ENCODE results near the gene DAPK1.

DAPK1 gene

DNA sequence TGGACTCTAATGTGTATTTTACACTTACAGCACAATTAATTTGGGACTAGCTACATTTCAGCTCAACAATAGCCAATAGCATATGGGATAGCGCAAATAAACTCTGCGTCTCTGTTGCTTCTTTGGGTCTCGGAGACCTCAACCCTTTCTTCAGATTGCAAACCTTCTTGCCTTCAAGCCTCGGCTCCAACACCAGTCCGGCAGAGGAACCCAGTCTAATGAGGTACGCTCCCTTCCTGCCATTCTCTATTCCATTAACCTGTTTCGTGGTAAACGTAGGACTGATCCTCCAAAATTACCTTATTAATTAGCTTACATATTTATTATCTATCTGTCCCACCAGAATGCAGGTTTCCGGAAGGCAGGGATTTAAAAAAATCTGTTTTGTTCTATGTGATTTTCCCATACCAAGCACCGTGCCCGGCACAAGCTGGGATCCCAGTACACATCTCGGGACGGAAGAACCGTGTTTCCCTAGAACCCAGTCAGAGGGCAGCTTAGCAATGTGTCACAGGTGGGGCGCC is 525 bp upstream of the DAPK1 start:
- no peaks in the 10 kb centered on the region for H3K36me3 ChIP-seq (ENCODE audit: control insufficient read depth, low read length)
- no peaks in the 10 kb centered on the region for H4K20me1 ChIP-seq (ENCODE audit: control insufficient read depth, insufficient read depth, low read depth, low read length)
- no peak overlapping the region for H3K4me3 ChIP-seq (ENCODE audit: low read length)
- no peaks in the 10 kb centered on the region for H3F3A ChIP-seq (ENCODE audit: control insufficient read depth, insufficient read depth)
- no peaks in the 10 kb centered on the region for H3K4me1 ChIP-seq (ENCODE audit: control insufficient read depth, low read length)
- H3K9me3 ChIP-seq (ENCODE audit: control insufficient read depth, insufficient read depth, low read length), result no peaks in the 10 kb centered on the region; the same call in 1 of the 2 replicates
- TF ChIP-seq, protein P1, sequence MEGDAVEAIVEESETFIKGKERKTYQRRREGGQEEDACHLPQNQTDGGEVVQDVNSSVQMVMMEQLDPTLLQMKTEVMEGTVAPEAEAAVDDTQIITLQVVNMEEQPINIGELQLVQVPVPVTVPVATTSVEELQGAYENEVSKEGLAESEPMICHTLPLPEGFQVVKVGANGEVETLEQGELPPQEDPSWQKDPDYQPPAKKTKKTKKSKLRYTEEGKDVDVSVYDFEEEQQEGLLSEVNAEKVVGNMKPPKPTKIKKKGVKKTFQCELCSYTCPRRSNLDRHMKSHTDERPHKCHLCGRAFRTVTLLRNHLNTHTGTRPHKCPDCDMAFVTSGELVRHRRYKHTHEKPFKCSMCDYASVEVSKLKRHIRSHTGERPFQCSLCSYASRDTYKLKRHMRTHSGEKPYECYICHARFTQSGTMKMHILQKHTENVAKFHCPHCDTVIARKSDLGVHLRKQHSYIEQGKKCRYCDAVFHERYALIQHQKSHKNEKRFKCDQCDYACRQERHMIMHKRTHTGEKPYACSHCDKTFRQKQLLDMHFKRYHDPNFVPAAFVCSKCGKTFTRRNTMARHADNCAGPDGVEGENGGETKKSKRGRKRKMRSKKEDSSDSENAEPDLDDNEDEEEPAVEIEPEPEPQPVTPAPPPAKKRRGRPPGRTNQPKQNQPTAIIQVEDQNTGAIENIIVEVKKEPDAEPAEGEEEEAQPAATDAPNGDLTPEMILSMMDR (IDR thresholded peaks at IDR 0.05; ENCODE audit: low read depth, low read length, poor library complexity, severe bottlenecking), result no peak
- TF ChIP-seq EZH2phosphoT487 (IDR thresholded peaks at IDR 0.05; ENCODE audit: borderline replicate concordance, low read length), result no peak
- H3K9me2 ChIP-seq (replicated peaks; ENCODE audit: control insufficient read depth, low read length), result no peaks in the 10 kb centered on the region
- H3K79me2 ChIP-seq (ENCODE audit: control insufficient read depth, low read length), result no peaks in the 10 kb centered on the region
- no peak overlapping the region for H3K27ac ChIP-seq (ENCODE audit: low read depth, low read length)
- H3K27me3 ChIP-seq (ENCODE audit: control insufficient read depth, low read length), result no peaks in the 10 kb centered on the region
- H3K4me2 ChIP-seq (ENCODE audit: low read length), result no peak overlapping the region

- H3K79me2 ChIP-seq (ENCODE audit: control insufficient read depth, low read length), result no peaks in the 10 kb centered on the region
- H3K9me3 ChIP-seq (ENCODE audit: control insufficient read depth, insufficient read depth, low read length), result no peaks in the 10 kb centered on the region; the same call in 1 of the 2 replicates
- H3F3A ChIP-seq (ENCODE audit: control insufficient read depth, insufficient read depth), result no peaks in the 10 kb centered on the region
- TF ChIP-seq EZH2phosphoT487 (IDR thresholded peaks at IDR 0.05; ENCODE audit: borderline replicate concordance, low read length), result no peak
- TF ChIP-seq, protein P1 (IDR thresholded peaks at IDR 0.05; ENCODE audit: low read depth, low read length, poor library complexity, severe bottlenecking), result no peak
- H3K4me2 ChIP-seq (ENCODE audit: low read length), result no peak overlapping the region
- no peak overlapping the region for H3K27ac ChIP-seq (ENCODE audit: low read depth, low read length)
- H3K36me3 ChIP-seq (ENCODE audit: control insufficient read depth, low read length), result no peaks in the 10 kb centered on the region
- H4K20me1 ChIP-seq (ENCODE audit: control insufficient read depth, insufficient read depth, low read depth, low read length), result no peaks in the 10 kb centered on the region
- no peak overlapping the region for H3K4me3 ChIP-seq (ENCODE audit: low read length)
- no peaks in the 10 kb centered on the region for H3K4me1 ChIP-seq (ENCODE audit: control insufficient read depth, low read length)
- H3K27me3 ChIP-seq (ENCODE audit: control insufficient read depth, low read length), result no peaks in the 10 kb centered on the region
- no peaks in the 10 kb centered on the region for H3K9me2 ChIP-seq (replicated peaks; ENCODE audit: control insufficient read depth, low read length)
These were observed 561 bp downstream of the DAPK1 start for GRCh38 chr9:87498046-87498810.

DNA sequence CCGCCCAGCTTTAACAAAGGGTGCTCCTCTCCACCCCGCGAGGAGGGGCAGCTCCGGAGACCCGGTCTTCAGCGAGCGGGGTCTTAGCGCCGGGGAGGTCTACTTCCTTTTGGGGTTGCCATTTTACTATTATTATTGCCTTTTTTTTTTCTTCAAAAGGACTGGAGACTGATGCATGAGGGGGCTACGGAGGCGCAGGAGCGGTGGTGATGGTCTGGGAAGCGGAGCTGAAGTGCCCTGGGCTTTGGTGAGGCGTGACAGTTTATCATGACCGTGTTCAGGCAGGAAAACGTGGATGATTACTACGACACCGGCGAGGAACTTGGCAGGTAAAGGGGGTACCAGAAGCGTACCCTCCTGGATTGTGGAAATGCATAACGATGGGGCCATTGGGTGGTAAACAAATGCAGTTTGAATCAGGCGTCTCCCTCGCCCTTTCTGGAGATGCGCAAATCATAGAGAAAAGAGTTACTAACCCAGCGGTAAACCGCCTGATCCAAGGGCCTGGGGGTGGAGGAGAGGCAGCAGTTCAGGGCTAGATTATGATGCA is 1.2 kb downstream of the DAPK1 start:
- Histone ChIP-seq H3K4me3 (ENCODE audit: low read length) (no peak overlapping the region), H4K20me1 (ENCODE audit: control insufficient read depth, insufficient read depth, low read depth, low read length) (no peaks in the 10 kb centered on the region), H3K27me3 (ENCODE audit: control insufficient read depth, low read length) (no peaks in the 10 kb centered on the region), H3K4me1 (ENCODE audit: control insufficient read depth, low read length) (no peaks in the 10 kb centered on the region), H3K36me3 (ENCODE audit: control insufficient read depth, low read length) (no peaks in the 10 kb centered on the region), H3K79me2 (ENCODE audit: control insufficient read depth, low read length) (no peaks in the 10 kb centered on the region), H3F3A (ENCODE audit: control insufficient read depth, insufficient read depth) (no peaks in the 10 kb centered on the region), H3K9me2 (replicated peaks; ENCODE audit: control insufficient read depth, low read length) (no peaks in the 10 kb centered on the region), H3K4me2 (ENCODE audit: low read length) (no peak overlapping the region), H3K9me3 (ENCODE audit: control insufficient read depth, insufficient read depth, low read length) (no peaks in the 10 kb centered on the region; the same call in 1 of the 2 replicates), H3K27ac (ENCODE audit: low read depth, low read length) (no peak overlapping the region)
- TF ChIP-seq, protein P1 (IDR thresholded peaks at IDR 0.05; ENCODE audit: low read depth, low read length, poor library complexity, severe bottlenecking), result no peak
- no peak for TF ChIP-seq EZH2phosphoT487 (IDR thresholded peaks at IDR 0.05; ENCODE audit: borderline replicate concordance, low read length)
